ENCODE results near the gene THEMIS2.

- TF ChIP-seq POLR2A (IDR thresholded peaks at IDR 0.05; ENCODE audit: low read depth, low read length) (no peak), POLR2AphosphoS5 (IDR thresholded peaks at IDR 0.05; ENCODE audit: low read depth, low read length) (no peak)
Measured at GRCh38 chr1:27833470-27833869, 38.9 kb upstream of the THEMIS2 start.
